Natural killer cell treated with Interleukin-12 subunit alpha and Interleukin-12 subunit beta and Interleukin-15 and Interleukin-18, amount 100 ng/mL, for 72 hours (primary cell): ENCODE measurements around the gene PRDX1. TPM values are rescaled to one million over a fixed set of nuclear protein-coding genes. Genes with fewer than 3 reads are reported as not detected.
"Not testable (repeated sequence)": the region's sequence is repeated elsewhere in the genome, so short reads cannot be mapped to it uniquely, and the experiment has no call there.

Source experiments
- ATAC-seq, 2 donors: fragments of 150-1000 bp; cut with Tn5 transposase in 1 of 2; sonication (Bioruptor Pico), chemical (Tn5 transposase) in 1 of 2; 2 replicates each; pipeline ENCODE4 v1.10.0; 2021
- DNase-seq: peaks from one replicate; pipeline ENCODE4 v3.0.0; 2022; ENCODE audit warnings: low spot score
- H3K27ac Mint-ChIP-seq, 2 donors: 1 replicate in 1 of 2; 2 replicates in 1 of 2; pipeline ENCODE4 v1.8.0; 2022; ENCODE audit warnings: mixed read lengths in 2 of 2, mild to moderate bottlenecking in 1 of 2, moderate library complexity in 1 of 2
- H3K27me3 Mint-ChIP-seq, 2 donors: 1 replicate in 1 of 2; 2 replicates in 1 of 2; pipeline ENCODE4 v1.8.0; 2022; ENCODE audit warnings: mixed read lengths in 2 of 2
- H3K36me3 Mint-ChIP-seq: one replicate; pipeline ENCODE4 v1.8.0; 2022; ENCODE audit warnings: mixed read lengths
- H3K4me1 Mint-ChIP-seq, 2 donors: 1 replicate in 1 of 2; 2 replicates in 1 of 2; pipeline ENCODE4 v1.8.0; 2022; ENCODE audit warnings: low read depth in 2 of 2, mixed read lengths in 2 of 2, mild to moderate bottlenecking in 1 of 2
- H3K4me3 Mint-ChIP-seq: one replicate; pipeline ENCODE4 v1.8.0; 2022; ENCODE audit warnings: mixed read lengths
- H3K9me3 Mint-ChIP-seq: 2 replicates; pipeline ENCODE4 v1.8.0; 2022; ENCODE audit warnings: mixed read lengths
- total RNA-seq, 2 donors: library from RNA; stranded (reverse); gene quantifications; one replicate each; pipeline ENCODE4 v1.2.3, GENCODE V29; 2022

PRDX1 gene
- total RNA-seq, 2 donors from 2014 or later, result 246 to 396 TPM

DNA sequence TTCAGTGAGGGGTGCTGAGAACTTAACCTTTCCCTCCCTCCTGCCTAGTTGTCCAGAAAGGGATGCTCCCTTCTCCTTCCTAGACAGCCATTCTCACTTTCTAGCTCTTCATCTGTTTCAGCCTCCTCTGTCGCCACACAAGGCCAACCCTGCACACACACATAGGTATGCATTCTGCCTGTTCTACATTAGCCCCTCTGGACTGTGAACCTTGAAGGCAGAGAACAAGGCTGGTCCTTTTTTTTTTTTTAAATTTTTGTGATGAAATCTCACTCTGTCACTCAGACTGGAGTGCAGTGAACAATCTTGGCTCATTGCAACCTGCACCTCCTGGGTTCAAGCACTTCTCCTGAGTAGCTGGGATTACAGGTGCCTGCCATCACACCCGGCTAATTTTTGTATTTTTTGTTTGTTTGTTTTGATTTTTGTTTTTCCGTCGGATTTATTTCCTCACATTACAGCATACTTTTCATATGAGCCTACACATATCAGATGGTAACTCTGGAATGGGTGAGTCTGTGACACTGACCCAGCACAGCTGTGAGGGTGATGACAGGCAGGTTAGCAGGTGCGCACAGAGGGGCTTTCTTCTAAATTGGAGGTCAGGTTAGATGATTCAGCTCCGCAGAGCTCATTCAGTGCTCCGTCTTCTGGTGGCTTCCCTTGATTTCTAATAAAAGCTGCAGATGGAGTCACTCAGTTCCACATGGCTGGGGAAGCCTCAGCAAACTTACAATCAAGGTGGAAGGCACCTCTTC lies 24.0 kb upstream of the PRDX1 start:
- Mint-ChIP-seq H3K36me3 (no peaks in the 10 kb centered on the region), H3K4me1 (peaks cover 28 to 32% of the 10 kb centered on the region in 2 donors), H3K27ac (peak overlapping the region; percentile 35 to 48), H3K4me3 (peak overlapping the region; percentile 8), H3K9me3 (no peaks in the 10 kb centered on the region), H3K27me3 (peaks cover 8 to 24% of the 10 kb centered on the region in 2 donors)
- DNase-seq, result no peak
- no peak for ATAC-seq

DNA sequence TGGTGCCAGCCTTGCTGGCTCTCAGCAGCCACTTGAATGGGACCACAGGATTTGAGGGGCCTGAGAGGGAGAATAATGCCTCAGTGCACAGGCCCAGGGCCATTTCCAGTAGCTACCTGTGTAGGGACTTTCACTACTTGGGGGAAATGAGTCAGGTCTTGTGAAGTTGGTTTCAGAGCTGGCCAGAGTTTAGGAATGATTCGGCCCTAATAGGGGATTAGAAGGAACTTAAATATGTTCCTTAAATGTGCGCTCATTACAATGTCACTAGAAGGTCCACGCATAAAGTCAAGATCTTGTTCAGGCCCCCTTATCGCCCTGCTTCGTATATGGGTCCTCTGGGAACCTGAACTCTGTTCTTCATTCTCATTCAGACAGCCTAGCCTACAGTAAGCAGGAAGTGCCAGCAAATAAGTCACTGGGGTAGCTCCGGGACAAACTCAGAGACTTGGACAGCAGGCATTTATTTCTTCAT lies 23.4 kb upstream of the PRDX1 start:
- Mint-ChIP-seq H3K9me3 (no peaks in the 10 kb centered on the region), H3K36me3 (no peaks in the 10 kb centered on the region), H3K27me3 (peaks cover 12 to 26% of the 10 kb centered on the region in 2 donors), H3K27ac (peak overlapping the region; percentile 35 to 48), H3K4me3 (peak overlapping the region; percentile 8), H3K4me1 (peaks cover 28 to 32% of the 10 kb centered on the region in 2 donors)
- no peak for DNase-seq
- ATAC-seq, result peak; percentile 21 to 48

DNA sequence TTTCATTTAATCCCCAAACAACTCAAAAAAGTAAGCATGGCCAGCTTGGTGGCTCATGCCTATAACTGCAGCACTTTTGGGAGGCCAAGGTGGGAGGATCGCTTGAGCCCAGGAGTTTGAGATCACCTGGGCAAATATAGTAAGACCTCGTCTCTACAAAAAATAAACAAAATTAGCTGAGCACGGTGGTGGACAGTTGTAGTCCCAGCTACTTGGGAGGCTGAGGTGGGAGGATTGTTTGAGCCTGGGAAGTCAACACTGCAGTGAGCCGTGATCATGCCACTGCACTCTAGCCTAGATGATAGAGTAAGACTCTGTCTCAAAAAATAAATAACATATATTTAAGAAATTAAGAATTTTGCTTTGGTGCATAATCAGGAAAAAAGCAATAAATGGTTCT lies 22.8 kb upstream of the PRDX1 start:
- H3K27ac Mint-ChIP-seq, result peak overlapping the region; percentile 35 to 48
- no peaks in the 10 kb centered on the region for H3K36me3 Mint-ChIP-seq
- H3K9me3 Mint-ChIP-seq, result no peaks in the 10 kb centered on the region
- ATAC-seq, result no peak
- DNase-seq, result no peak
- H3K27me3 Mint-ChIP-seq, result peaks cover 12 to 26% of the 10 kb centered on the region in 2 donors
- H3K4me3 Mint-ChIP-seq, result peak overlapping the region; percentile 70
- peaks cover 28 to 32% of the 10 kb centered on the region in 2 donors for H3K4me1 Mint-ChIP-seq

DNA sequence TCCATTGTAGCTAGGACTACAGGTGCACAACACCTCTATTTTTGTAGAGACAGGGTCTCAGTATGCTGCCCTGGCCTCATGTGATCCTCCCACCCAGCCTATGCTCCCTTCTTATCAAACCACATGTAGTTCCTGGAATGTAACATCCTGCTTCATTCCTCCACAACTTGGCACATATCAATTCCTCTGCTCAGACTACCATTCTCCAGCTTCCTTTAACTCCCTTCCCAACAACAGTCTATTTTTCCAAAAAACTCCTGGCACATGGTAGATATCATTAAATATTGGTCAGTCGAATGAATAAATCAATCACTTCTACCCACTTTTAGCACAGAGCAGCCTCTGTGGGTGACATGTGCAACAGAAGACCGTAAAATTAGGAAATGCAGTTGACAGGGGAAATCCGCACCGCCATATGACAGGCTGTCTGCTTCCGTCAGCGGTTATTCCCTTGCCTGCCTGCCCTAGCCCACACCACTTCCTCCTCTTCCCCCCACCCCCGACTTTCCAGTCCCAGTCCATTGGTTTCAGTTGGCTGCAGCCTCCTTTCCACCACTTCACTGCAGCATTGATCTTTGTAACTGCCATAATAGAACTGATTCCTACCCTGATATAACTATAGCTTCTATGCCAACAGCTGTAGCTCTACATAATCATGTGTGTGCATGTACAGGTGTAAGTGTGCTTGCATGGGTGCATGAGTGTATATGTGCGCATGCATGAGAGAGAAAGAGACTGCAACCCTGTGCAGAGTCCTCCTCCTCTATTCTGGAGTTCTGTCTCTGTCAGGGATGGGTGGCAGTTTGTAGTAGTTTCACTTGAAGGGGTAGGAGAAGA lies 22.1 kb upstream of the PRDX1 start:
- Mint-ChIP-seq H3K27me3 (peaks cover 12 to 26% of the 10 kb centered on the region in 2 donors), H3K9me3 (no peaks in the 10 kb centered on the region), H3K36me3 (no peaks in the 10 kb centered on the region), H3K27ac (peak overlapping the region; percentile 16 to 48), H3K4me3 (peak overlapping the region; percentile 70), H3K4me1 (peaks cover 28 to 32% of the 10 kb centered on the region in 2 donors)
- DNase-seq (peak; percentile 91), ATAC-seq (peak; percentile 93 to 97)

DNA sequence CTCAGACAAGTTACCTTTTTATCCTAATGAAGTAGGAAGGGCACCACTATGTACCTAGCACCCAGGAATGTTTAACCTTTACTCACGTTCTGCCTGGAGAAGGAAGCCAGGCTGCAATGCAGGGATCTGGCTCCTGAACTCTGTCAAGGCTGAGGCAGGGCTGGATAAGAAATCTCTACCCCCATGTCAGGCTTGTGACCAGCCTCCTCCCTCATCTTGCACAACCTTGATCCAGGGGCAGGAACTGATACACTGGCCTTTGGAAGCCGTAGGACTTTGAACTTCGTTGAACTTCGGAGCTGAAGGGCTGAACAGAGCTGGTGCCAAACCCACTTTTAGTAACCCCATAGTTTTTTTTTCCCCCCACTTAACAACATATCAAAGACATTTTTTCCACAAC lies 20.9 kb upstream of the PRDX1 start:
- DNase-seq (no peak), ATAC-seq (no peak)
- Mint-ChIP-seq H3K36me3 (no peaks in the 10 kb centered on the region), H3K4me3 (peak overlapping the region; percentile 11), H3K27me3 (peaks cover 12 to 27% of the 10 kb centered on the region in 2 donors), H3K9me3 (no peaks in the 10 kb centered on the region), H3K27ac (peak overlapping the region in 1 of 2 donors; percentile 53), H3K4me1 (peaks cover 28 to 32% of the 10 kb centered on the region in 2 donors)

DNA sequence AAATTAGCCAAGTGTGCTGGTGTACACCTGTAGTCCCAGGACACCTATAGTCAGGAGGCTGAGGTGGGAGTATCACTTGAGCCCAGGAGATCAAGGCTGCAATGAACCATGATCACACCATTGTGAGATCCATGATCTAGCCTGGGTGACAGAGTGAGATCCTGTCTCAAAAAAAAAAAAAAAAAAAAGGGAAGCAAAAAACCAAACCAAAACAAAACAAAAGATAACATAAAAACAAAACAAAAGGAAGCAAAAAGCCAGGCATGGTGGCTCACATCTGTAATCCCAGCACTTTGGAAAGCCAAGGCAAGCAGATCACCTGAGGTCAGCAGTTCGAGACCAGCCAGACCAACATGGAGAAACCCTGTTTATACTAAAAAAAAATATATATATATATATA lies 19.5 kb upstream of the PRDX1 start:
- ATAC-seq (no peak), DNase-seq (no peak)
- Mint-ChIP-seq H3K4me3 (no peak overlapping the region), H3K9me3 (no peaks in the 10 kb centered on the region), H3K27ac (peak overlapping the region in 1 of 2 donors; percentile 32), H3K27me3 (peaks cover 26 to 32% of the 10 kb centered on the region in 2 donors), H3K4me1 (peaks cover 29 to 34% of the 10 kb centered on the region in 2 donors), H3K36me3 (no peaks in the 10 kb centered on the region)

DNA sequence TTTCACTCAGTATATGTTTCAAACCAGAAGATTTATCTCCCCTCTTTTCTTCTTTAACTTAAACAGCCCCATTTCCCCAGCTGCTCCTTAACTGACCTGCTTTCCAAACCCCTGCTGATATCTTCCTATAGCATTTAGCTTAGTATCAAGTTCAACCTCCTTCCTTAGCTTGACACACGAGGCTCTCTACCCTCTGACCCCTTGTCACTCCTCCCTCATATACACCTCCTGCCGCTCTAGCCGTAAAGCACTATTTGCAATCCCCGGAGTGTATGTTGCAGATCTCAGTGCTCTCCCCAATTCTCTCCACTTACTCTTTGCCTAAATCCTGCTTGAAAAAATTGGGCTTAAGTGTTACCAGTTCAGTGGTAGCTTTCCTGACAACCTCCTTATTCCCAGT lies 15.2 kb upstream of the PRDX1 start:
- Mint-ChIP-seq H3K27me3 (peaks cover 23 to 35% of the 10 kb centered on the region in 2 donors), H3K4me3 (no peak overlapping the region), H3K4me1 (peaks cover 0 to 6% of the 10 kb centered on the region in 2 donors), H3K27ac (no peak overlapping the region), H3K36me3 (no peaks in the 10 kb centered on the region), H3K9me3 (no peaks in the 10 kb centered on the region)
- ATAC-seq (no peak), DNase-seq (no peak)

DNA sequence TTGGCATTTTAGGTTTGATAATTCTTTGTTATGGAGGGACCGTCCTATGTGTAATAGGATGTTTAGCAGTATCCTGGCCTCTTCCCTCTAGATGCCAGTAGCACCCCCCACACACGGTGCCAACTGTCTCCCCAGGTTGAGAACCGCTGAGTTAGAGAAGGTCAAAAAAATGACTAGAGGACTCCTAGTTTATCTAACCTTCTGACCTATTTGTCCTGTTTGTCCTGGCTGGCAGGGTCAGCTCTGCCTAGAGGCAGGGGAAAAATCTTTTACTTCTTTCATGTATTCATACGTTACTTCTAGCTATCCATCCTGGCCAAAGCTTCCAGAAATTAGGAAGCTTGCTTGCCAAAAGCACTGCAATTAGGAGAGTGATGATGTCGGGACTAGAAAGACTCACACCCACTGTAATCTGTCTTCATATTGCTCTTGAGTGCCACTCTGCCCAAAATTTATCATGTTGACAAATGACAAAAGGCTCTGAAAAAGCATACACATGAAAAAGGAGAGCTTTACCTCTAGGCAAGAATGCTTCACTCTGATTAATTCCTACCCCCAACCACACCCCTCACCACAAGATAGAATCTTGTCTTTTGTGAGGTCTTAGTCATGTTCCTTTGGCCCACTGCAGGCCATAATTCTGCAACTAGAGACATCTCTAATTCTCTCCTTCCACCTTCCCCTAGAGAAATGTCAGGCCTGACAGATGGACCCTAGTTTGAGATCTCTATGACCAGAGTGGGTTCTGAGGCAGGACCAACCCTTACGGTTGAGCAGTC lies 14.5 kb upstream of the PRDX1 start:
- Mint-ChIP-seq H3K4me1 (peaks cover 0 to 6% of the 10 kb centered on the region in 2 donors), H3K4me3 (no peak overlapping the region), H3K27me3 (peaks cover 25 to 37% of the 10 kb centered on the region in 2 donors), H3K36me3 (no peaks in the 10 kb centered on the region), H3K27ac (no peak overlapping the region), H3K9me3 (no peaks in the 10 kb centered on the region)
- peak in 1 of 2 donors; percentile 51 for ATAC-seq
- no peak for DNase-seq

DNA sequence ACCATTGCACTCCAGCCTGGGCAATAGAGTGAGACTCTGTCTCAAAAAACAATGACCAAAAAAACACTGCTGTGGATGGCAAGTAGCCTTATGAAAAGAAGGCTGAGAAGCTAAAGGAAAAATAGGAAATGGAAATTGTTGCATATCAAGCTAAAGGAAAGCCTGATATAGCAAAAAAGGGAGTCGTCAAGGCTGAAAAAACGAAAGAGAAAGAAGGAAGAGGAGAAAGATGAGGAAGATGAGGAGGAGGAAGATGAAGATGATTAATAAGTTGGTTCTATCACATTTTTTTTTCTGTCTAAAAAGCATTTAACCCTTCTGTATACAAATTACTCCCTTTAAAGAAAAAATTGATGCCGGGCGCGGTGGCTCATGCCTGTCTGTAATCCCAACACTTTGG lies 10.2 kb upstream of the PRDX1 start:
- DNase-seq (no peak), ATAC-seq (no peak)
- no peaks in the 10 kb centered on the region for H3K9me3 Mint-ChIP-seq
- H3K4me3 Mint-ChIP-seq, result no peak overlapping the region
- H3K27ac Mint-ChIP-seq, result peak overlapping the region in 1 of 2 donors; percentile 6
- H3K27me3 Mint-ChIP-seq, result peaks cover 12 to 21% of the 10 kb centered on the region in 2 donors
- H3K36me3 Mint-ChIP-seq, result no peaks in the 10 kb centered on the region
- peaks cover 0 to 2% of the 10 kb centered on the region in 2 donors for H3K4me1 Mint-ChIP-seq

DNA sequence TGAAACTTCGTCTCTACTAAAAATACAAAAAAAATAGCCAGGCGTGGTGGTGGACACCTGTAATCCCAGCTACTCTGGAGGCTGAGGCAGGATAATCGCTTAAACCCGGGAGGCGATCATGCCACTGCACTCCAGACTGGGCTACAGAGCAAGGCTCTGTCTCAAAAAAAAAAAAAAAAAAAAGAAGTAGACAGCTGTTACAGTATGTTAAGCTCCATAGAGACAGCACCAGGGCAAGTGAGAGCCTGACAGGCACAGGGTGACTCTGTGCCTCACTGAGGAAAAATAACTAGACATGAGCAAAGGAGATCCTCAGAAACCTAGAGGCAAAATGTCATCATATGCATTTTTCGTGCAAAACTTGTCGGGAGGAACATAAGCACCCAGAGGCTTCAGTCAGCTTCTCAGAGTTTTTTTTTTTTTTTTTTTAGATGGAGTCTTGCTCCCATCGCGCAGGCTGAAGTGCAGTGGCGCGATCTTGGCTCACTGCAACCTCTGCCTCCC lies 9.0 kb upstream of the PRDX1 start:
- H3K4me1 Mint-ChIP-seq, result no peaks in the 10 kb centered on the region
- no peak for ATAC-seq
- no peak overlapping the region for H3K27ac Mint-ChIP-seq
- no peaks in the 10 kb centered on the region for H3K9me3 Mint-ChIP-seq
- no peaks in the 10 kb centered on the region for H3K36me3 Mint-ChIP-seq
- no peak overlapping the region for H3K4me3 Mint-ChIP-seq
- no peak for DNase-seq
- peaks cover 9 to 12% of the 10 kb centered on the region in 2 donors for H3K27me3 Mint-ChIP-seq

DNA sequence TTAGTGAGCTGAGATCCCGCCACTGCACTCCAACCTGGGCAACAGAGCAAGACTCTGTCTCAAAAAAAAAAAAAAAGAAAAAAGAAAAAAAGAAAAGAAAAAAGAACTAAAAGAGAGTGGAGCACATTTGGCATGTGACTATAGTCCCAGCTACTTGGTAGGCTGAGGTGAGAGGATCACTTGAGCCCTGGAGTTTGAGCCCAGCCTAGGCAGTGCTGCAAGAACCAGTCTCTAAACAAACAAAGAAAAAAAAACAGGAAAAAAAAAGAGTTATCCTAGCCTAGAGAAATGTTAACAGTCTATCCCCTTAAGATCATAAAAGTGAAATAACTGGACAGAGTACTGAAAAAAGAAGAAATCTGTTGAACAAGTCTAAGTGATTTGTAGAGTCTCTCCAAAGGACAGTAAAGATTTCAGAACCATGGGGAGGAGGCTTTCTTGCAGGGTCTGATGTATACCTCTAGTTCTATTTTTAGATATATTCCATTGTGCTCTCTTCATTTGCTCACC lies 4.5 kb upstream of the PRDX1 start:
- Mint-ChIP-seq H3K27me3 (peaks cover 0 to 11% of the 10 kb centered on the region in 2 donors), H3K27ac (no peak overlapping the region), H3K4me3 (no peak overlapping the region), H3K9me3 (no peaks in the 10 kb centered on the region), H3K36me3 (no peaks in the 10 kb centered on the region), H3K4me1 (peaks cover 18 to 20% of the 10 kb centered on the region in 2 donors)
- DNase-seq (no peak), ATAC-seq (no peak)

DNA sequence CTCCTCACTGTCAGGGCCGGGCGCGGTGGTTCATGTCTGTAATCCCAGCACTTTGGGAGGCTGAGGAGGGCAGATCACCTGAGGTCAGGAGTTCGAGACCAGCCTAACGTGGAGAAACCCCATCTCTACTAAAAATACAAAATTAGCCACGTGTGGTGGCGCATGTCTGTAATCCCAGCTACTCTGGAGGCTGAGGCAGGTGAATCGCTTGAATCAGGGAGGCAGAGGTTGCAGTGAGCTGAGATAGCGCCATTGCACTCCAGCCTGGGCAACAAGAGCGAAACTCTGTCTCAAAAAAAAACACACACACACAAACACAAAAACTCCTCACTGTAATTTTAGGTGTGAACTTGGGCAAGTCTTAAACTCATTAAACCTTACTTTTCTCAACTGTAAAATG lies 2.3 kb upstream of the PRDX1 start:
- not testable (repeated sequence) for DNase-seq, ATAC-seq, H3K9me3 Mint-ChIP-seq, H3K27ac Mint-ChIP-seq, H3K36me3 Mint-ChIP-seq, H3K4me3 Mint-ChIP-seq
- Mint-ChIP-seq H3K27me3 (peaks cover 0 to 11% of the 10 kb centered on the region in 2 donors), H3K4me1 (peaks cover 28% of the 10 kb centered on the region in 2 donors)

DNA sequence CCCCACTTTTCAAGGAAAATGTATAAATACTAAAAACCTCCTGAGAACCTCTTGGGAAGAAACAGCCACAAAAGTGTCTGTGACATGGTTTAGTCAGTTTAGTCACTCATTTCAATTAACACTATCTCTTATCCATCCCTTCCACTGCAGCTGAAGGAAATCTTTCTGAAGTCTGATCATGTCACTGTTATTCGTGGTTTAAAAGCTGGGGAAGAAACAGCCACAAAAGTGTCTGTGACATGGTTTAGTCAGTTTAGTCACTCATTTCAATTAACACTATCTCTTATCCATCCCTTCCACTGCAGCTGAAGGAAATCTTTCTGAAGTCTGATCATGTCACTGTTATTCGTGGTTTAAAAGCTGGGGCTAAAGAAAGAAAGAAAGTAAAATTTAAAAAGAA lies 1.8 kb upstream of the PRDX1 start:
- Mint-ChIP-seq H3K27me3 (peaks cover 0 to 11% of the 10 kb centered on the region in 2 donors), H3K4me3 (peak overlapping the region; percentile 98), H3K4me1 (peaks cover 31 to 32% of the 10 kb centered on the region in 2 donors), H3K27ac (peak overlapping the region; percentile 90 to 93)
- not testable (repeated sequence) for H3K36me3 Mint-ChIP-seq, DNase-seq, ATAC-seq, H3K9me3 Mint-ChIP-seq
